Heart left ventricle (tissue), 13 donors: Measurements from ENCODE around the gene BBX.

Experiments used
- POLR2A ChIP-seq, 2 donors: fragments of 450-650 bp; IDR thresholded peaks; one replicate each; pipeline ENCODE4 v1.6.1; 2017; ENCODE audit warnings: antibody characterized with exemption in 2 of 2, mild to moderate bottlenecking in 2 of 2, moderate library complexity in 2 of 2
- TF ChIP-seq, protein P1 (sequence below), 12 donors: fragments of 200-600 bp; sonication (generic) in 4 of 12; IDR thresholded peaks; one replicate each; pipeline versions ENCODE4 v1.5.0 to v1.8.0; 2018 to 2022; ENCODE audit warnings: antibody characterized with exemption in 12 of 12, mild to moderate bottlenecking in 5 of 12
- donor health status: ischemic (EF 13 %, LVEDD 7.1; RV severe dilation, severe dysfunction).
- donor health status: DM: no; HTN: yes; CAD: no.
- donor health status: DM: no; HTN: no; CAD: no.
- donor health status: ischemic (EF 25% LVEDD 6.9; RV normal size, moderate dysfunction).
- donor health status: ischemic (EF 25% LVEDD 5.7; RV mildly dilated, moderate dysfunction).
- donor health status: ischemic (EF 35%, LVEDD 5.7; RV mildly dilated, moderate dysfunction).
- donor health status: nonischemic (EF 11% LVEDD 7.7; RV severe dilation, severe dysfunction).
- donor health status: DM: yes; HTN: yes; CAD: no.
- donor health status: PGD.
- donor health status: ischemic (EF 29% LVEDD 5.4; RV normal size, mild dysfunction).
- donor health status: nonischemic (EF 23%, LVEDD 6.1; RV moderate dilation, normal function).

DNA sequence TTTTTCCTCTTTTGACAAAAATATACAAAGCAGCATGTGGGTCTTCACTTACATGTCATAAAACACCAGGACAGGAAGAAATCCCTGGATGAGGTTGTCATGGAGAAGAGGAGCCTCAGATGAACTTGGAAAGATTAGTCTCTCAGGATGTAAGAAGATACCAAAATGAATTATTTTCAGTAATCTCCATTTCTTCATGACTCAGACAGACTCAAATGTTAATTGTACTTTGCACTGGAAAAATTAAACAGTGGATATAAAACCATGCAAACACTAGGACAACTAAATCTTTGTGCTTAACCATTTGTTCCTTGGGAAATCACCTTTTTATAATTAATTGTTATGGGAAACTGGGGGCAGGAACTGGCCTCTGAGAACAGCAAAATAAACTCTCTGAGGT, 331.1 kb downstream of the BBX start:
- TF ChIP-seq, protein P1, sequence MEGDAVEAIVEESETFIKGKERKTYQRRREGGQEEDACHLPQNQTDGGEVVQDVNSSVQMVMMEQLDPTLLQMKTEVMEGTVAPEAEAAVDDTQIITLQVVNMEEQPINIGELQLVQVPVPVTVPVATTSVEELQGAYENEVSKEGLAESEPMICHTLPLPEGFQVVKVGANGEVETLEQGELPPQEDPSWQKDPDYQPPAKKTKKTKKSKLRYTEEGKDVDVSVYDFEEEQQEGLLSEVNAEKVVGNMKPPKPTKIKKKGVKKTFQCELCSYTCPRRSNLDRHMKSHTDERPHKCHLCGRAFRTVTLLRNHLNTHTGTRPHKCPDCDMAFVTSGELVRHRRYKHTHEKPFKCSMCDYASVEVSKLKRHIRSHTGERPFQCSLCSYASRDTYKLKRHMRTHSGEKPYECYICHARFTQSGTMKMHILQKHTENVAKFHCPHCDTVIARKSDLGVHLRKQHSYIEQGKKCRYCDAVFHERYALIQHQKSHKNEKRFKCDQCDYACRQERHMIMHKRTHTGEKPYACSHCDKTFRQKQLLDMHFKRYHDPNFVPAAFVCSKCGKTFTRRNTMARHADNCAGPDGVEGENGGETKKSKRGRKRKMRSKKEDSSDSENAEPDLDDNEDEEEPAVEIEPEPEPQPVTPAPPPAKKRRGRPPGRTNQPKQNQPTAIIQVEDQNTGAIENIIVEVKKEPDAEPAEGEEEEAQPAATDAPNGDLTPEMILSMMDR (IDR thresholded peaks at IDR 0.05) = no peak
- TF ChIP-seq POLR2A (IDR thresholded peaks at IDR 0.05) = no peak
